GM19099 (cell line): ENCODE measurements around the gene LRRC8B.

ENCODE experiments used
- POLR2A ChIP-seq: IDR thresholded peaks from 3 replicates; pipeline ENCODE4 v1.6.1; 2011; ENCODE audit warnings: low read depth; ENCODE audit not compliant: insufficient read length; ENCODE audit errors: extremely low read depth

Gene LRRC8B

GRCh38 chr1:89536555-89537341, 12.1 kb downstream of the LRRC8B start:
- TF ChIP-seq POLR2A, result no peak

- no peak for TF ChIP-seq POLR2A
Observed at GRCh38 chr1:89538361-89538760, 13.7 kb downstream of the LRRC8B start.

GRCh38 chr1:89539128-89539527, 14.5 kb downstream of the LRRC8B start:
- no peak for TF ChIP-seq POLR2A

- TF ChIP-seq POLR2A, result no peak
Observed at GRCh38 chr1:89540406-89540970, 15.9 kb downstream of the LRRC8B start.

- no peak for TF ChIP-seq POLR2A
Observed at GRCh38 chr1:89542345-89542744, 17.7 kb downstream of the LRRC8B start.

GRCh38 chr1:89545264-89546038, 20.8 kb downstream of the LRRC8B start:
- no peak for TF ChIP-seq POLR2A

GRCh38 chr1:89546082-89546889, 21.7 kb downstream of the LRRC8B start:
- no peak for TF ChIP-seq POLR2A

- no peak for TF ChIP-seq POLR2A
Observed at GRCh38 chr1:89546934-89547562, 22.4 kb downstream of the LRRC8B start.

GRCh38 chr1:89547563-89548116, 23.0 kb downstream of the LRRC8B start:
- no peak for TF ChIP-seq POLR2A

- TF ChIP-seq POLR2A, result no peak
Observed at GRCh38 chr1:89548122-89548857, 23.7 kb downstream of the LRRC8B start.

- no peak for TF ChIP-seq POLR2A
Observed at GRCh38 chr1:89550995-89551394, 26.4 kb downstream of the LRRC8B start.

- no peak for TF ChIP-seq POLR2A
Observed at GRCh38 chr1:89552471-89553081, 27.9 kb downstream of the LRRC8B start.

- TF ChIP-seq POLR2A, result no peak
Observed at GRCh38 chr1:89553157-89553556, 28.5 kb downstream of the LRRC8B start.
